Neural cell (in vitro differentiated cells): ENCODE results near the gene SLC24A3.

Source experiments
- EP300 ChIP-seq: fragments of 450-650 bp; conservative IDR thresholded peaks from 2 replicates; pipeline ENCODE4 v1.6.1; 2014; ENCODE audit warnings: antibody characterized with exemption, mild to moderate bottlenecking, moderate library complexity; ENCODE audit not compliant: poor library complexity, severe bottlenecking
- EZH2 ChIP-seq: fragments of 200-600, 300-800 bp; shearing (Covaris generic), sonication (generic); IDR thresholded peaks from 2 replicates; pipeline ENCODE4 v1.6.1; 2014; ENCODE audit warnings: antibody characterized with exemption, low read length, borderline replicate concordance, mild to moderate bottlenecking; ENCODE audit not compliant: insufficient read depth, poor library complexity, severe bottlenecking
- REST ChIP-seq: IDR thresholded peaks from 2 replicates; pipeline ENCODE4 v1.6.1; 2012; ENCODE audit warnings: borderline replicate concordance
- SMC3 ChIP-seq: fragments of 450-650 bp; conservative IDR thresholded peaks from 2 replicates; pipeline ENCODE4 v1.6.1; 2014; ENCODE audit warnings: antibody characterized with exemption, mild to moderate bottlenecking, moderate library complexity; ENCODE audit not compliant: poor library complexity
- TAF1 ChIP-seq: IDR thresholded peaks from 2 replicates; pipeline ENCODE4 v1.6.1; 2012; ENCODE audit warnings: low read depth
- TF ChIP-seq, protein P1 (sequence below): fragments of 450-650 bp; IDR thresholded peaks from 2 replicates; pipeline ENCODE4 v1.5.1; 2014; ENCODE audit warnings: antibody characterized with exemption, mild to moderate bottlenecking, moderate library complexity; ENCODE audit not compliant: poor library complexity, severe bottlenecking

DNA sequence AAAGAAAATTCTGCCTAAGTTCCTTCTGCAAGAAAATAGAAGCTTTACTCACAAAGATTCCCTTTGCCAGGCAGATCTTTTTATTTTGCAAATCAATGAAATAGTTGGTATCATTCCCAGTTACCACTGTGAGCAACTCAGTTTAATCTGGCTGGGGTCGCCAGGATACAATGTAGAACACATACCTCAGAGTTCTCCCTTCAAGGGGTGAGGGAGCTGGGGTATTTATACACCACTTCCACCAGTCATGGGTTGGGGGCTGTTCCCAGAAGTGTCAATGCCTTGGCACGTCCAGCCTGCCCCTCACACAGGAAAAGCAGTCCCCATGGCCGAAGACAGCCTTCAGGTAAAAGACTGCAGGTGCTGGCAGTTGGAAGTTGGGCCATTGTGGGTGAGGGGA is 86.2 kb downstream of the SLC24A3 start:
- TF ChIP-seq, protein P1, sequence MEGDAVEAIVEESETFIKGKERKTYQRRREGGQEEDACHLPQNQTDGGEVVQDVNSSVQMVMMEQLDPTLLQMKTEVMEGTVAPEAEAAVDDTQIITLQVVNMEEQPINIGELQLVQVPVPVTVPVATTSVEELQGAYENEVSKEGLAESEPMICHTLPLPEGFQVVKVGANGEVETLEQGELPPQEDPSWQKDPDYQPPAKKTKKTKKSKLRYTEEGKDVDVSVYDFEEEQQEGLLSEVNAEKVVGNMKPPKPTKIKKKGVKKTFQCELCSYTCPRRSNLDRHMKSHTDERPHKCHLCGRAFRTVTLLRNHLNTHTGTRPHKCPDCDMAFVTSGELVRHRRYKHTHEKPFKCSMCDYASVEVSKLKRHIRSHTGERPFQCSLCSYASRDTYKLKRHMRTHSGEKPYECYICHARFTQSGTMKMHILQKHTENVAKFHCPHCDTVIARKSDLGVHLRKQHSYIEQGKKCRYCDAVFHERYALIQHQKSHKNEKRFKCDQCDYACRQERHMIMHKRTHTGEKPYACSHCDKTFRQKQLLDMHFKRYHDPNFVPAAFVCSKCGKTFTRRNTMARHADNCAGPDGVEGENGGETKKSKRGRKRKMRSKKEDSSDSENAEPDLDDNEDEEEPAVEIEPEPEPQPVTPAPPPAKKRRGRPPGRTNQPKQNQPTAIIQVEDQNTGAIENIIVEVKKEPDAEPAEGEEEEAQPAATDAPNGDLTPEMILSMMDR = no peak
- TF ChIP-seq SMC3 = no peak
- TF ChIP-seq EZH2 = no peak
- no peak for TF ChIP-seq EP300
- no peak for TF ChIP-seq TAF1
- TF ChIP-seq REST = no peak
